Activated T-helper 2 cell treated with anti-CD3 and anti-CD28 coated beads, Interferon-gamma antibody, Interleukin-2, Interleukin-4, amounts not matched to agents 10 μg/mL and 5 μg/mL and 100 μg/mL, durations not matched to agents 14 hours and 24 hours and 36 hours (primary cell): ENCODE measurements around the gene CEP192. TPM values are rescaled to one million over a fixed set of nuclear protein-coding genes. Genes with fewer than 3 reads are reported as not detected.
"Not testable (repeated sequence)": the region's sequence is repeated elsewhere in the genome, so short reads cannot be mapped to it uniquely, and the experiment has no call there.

Experiments
- DNase-seq: peaks from one replicate; pipeline ENCODE4 v3.0.0; 2021; ENCODE audit warnings: low spot score
- H3K27ac Mint-ChIP-seq: one replicate; pipeline ENCODE4 v1.8.0; 2021; ENCODE audit warnings: mixed read lengths
- H3K27me3 Mint-ChIP-seq: one replicate; pipeline ENCODE4 v1.8.0; 2021; ENCODE audit warnings: low read depth, mixed read lengths
- H3K36me3 Mint-ChIP-seq: one replicate; pipeline ENCODE4 v1.8.0; 2021; ENCODE audit warnings: low read depth, mixed read lengths
- H3K4me1 Mint-ChIP-seq: one replicate; pipeline ENCODE4 v1.8.0; 2021; ENCODE audit warnings: low read depth, mixed read lengths
- H3K4me3 Mint-ChIP-seq: one replicate; pipeline ENCODE4 v1.8.0; 2021; ENCODE audit warnings: low read depth, mild to moderate bottlenecking, moderate library complexity, mixed read lengths
- H3K9me3 Mint-ChIP-seq: one replicate; pipeline ENCODE4 v1.8.0; 2021; ENCODE audit warnings: mixed read lengths
- intact Hi-C: fragments of 100-400 bp; cut with micrococcal nuclease; formaldehyde crosslinking; loops from one replicate; pipeline ENCODE4 v1.15.1; 2023
- total RNA-seq: library from RNA; stranded (reverse); gene quantifications from 2 replicates; pipeline ENCODE4 v1.2.3, GENCODE V29; 2022

CEP192 gene
- total RNA-seq, 1 donor from 2014 or later: 37.4 TPM

- Mint-ChIP-seq H3K9me3 (no peaks in the 10 kb centered on the region), H3K27ac (peak overlapping the region; percentile 54), H3K4me1 (peaks cover 10% of the 10 kb centered on the region), H3K4me3 (no peak overlapping the region), H3K27me3 (no peaks in the 10 kb centered on the region), H3K36me3 (peaks cover 76% of the 10 kb centered on the region)
- intact Hi-C loops: loop anchor here (5.0 kb wide), 1 partner anchor 59 kb away; the partner anchor contains the start of gene CEP192
- DNase-seq: no peak
These were observed 60.0 kb downstream of the CEP192 start for GRCh38 chr18:13051159-13051558.

- peaks cover 10% of the 10 kb centered on the region for H3K4me1 Mint-ChIP-seq
- no peaks in the 10 kb centered on the region for H3K9me3 Mint-ChIP-seq
- intact Hi-C loops: loop anchor here (5.0 kb wide), 1 partner anchor 60 kb away; the partner anchor contains the start of gene CEP192
- H3K4me3 Mint-ChIP-seq: no peak overlapping the region
- H3K27me3 Mint-ChIP-seq: no peaks in the 10 kb centered on the region
- peak overlapping the region; percentile 52 for H3K27ac Mint-ChIP-seq
- no peak for DNase-seq
- peaks cover 78% of the 10 kb centered on the region for H3K36me3 Mint-ChIP-seq
These were observed 60.8 kb downstream of the CEP192 start for GRCh38 chr18:13051950-13052349.

GRCh38 chr18:13054336-13054735 lies 63.2 kb downstream of the CEP192 start:
- H3K27ac Mint-ChIP-seq: no peak overlapping the region
- H3K27me3 Mint-ChIP-seq: no peaks in the 10 kb centered on the region
- peaks cover 11% of the 10 kb centered on the region for H3K4me1 Mint-ChIP-seq
- no peak for DNase-seq
- no peaks in the 10 kb centered on the region for H3K9me3 Mint-ChIP-seq
- H3K36me3 Mint-ChIP-seq: peaks cover 74% of the 10 kb centered on the region
- intact Hi-C loops: loop anchor here (5.0 kb wide), 1 partner anchor 62 kb away; the partner anchor contains the start of gene CEP192
- no peak overlapping the region for H3K4me3 Mint-ChIP-seq

GRCh38 chr18:13061630-13062189 lies 70.5 kb downstream of the CEP192 start:
- DNase-seq: no peak
- intact Hi-C loops: no loop called here
- Mint-ChIP-seq H3K27me3 (no peaks in the 10 kb centered on the region), H3K27ac (no peak overlapping the region), H3K9me3 (no peaks in the 10 kb centered on the region), H3K4me1 (peaks cover 8% of the 10 kb centered on the region), H3K36me3 (peaks cover 72% of the 10 kb centered on the region), H3K4me3 (no peak overlapping the region)

GRCh38 chr18:13067124-13067523 lies 76.0 kb downstream of the CEP192 start:
- H3K9me3 Mint-ChIP-seq: no peaks in the 10 kb centered on the region
- no peak overlapping the region for H3K4me3 Mint-ChIP-seq
- intact Hi-C loops: no loop called here
- peaks cover 77% of the 10 kb centered on the region for H3K36me3 Mint-ChIP-seq
- DNase-seq: no peak
- H3K27me3 Mint-ChIP-seq: no peaks in the 10 kb centered on the region
- peaks cover 10% of the 10 kb centered on the region for H3K4me1 Mint-ChIP-seq
- H3K27ac Mint-ChIP-seq: peak overlapping the region; percentile 42

GRCh38 chr18:13067966-13068365 lies 76.8 kb downstream of the CEP192 start:
- H3K9me3 Mint-ChIP-seq: no peaks in the 10 kb centered on the region
- intact Hi-C loops: no loop called here
- peaks cover 79% of the 10 kb centered on the region for H3K36me3 Mint-ChIP-seq
- H3K27me3 Mint-ChIP-seq: no peaks in the 10 kb centered on the region
- H3K27ac Mint-ChIP-seq: no peak overlapping the region
- peaks cover 10% of the 10 kb centered on the region for H3K4me1 Mint-ChIP-seq
- H3K4me3 Mint-ChIP-seq: no peak overlapping the region
- no peak for DNase-seq

DNA sequence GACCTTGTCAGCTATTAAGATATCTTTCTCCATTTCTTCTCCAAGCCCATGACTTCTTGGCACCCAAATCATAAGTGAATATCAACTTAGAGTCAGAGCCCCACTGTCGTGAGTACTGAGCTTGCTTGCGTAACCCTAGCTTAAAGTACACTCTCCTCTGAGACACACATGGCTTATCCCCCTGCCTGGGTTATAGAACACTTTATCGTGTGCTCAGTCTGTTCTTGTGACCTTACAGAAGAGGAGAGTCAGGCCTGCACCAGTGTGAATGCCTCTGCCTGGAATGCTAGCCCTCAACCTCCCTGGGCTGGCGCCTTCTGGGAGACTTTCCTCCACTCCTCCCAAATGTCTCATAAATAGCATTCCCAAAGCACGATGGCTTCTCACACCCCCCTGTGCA lies 79.3 kb downstream of the CEP192 start:
- intact Hi-C loops: no loop called here
- H3K9me3 Mint-ChIP-seq: no peaks in the 10 kb centered on the region
- no peak overlapping the region for H3K27ac Mint-ChIP-seq
- H3K4me3 Mint-ChIP-seq: no peak overlapping the region
- H3K36me3 Mint-ChIP-seq: peaks cover 83% of the 10 kb centered on the region
- no peak for DNase-seq
- no peaks in the 10 kb centered on the region for H3K27me3 Mint-ChIP-seq
- H3K4me1 Mint-ChIP-seq: peaks cover 8% of the 10 kb centered on the region

DNA sequence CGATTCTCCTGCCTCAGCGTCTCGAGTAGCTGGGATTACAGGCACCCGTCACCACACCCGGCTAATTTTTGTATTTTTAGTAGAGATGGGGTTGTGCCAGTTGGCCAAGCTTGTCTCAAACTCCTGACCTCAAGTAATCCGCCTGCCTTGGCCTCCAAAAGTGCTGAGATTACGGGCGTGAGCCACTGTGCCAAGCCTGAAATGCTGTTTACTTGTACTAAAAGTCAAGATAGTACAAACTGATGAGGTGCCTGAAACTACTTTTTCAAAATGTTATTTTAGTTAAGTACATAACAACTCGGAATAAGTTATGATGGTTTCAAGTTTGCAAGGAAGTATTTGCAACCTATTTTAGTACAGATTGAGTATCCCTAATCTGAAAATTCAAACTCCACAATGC lies 85.7 kb downstream of the CEP192 start:
- Mint-ChIP-seq H3K27ac (no peak overlapping the region), H3K9me3 (peaks cover 39% of the 10 kb centered on the region), H3K4me1 (peaks cover 1% of the 10 kb centered on the region), H3K27me3 (no peaks in the 10 kb centered on the region), H3K36me3 (peaks cover 97% of the 10 kb centered on the region), H3K4me3 (no peak overlapping the region)
- DNase-seq: no peak
- intact Hi-C loops: no loop called here

GRCh38 chr18:13077473-13077872 lies 86.3 kb downstream of the CEP192 start:
- Mint-ChIP-seq H3K27me3 (no peaks in the 10 kb centered on the region), H3K4me1 (peaks cover 1% of the 10 kb centered on the region), H3K9me3 (peaks cover 41% of the 10 kb centered on the region), H3K27ac (no peak overlapping the region), H3K4me3 (no peak overlapping the region), H3K36me3 (peaks cover 97% of the 10 kb centered on the region)
- DNase-seq: no peak
- intact Hi-C loops: no loop called here

DNA sequence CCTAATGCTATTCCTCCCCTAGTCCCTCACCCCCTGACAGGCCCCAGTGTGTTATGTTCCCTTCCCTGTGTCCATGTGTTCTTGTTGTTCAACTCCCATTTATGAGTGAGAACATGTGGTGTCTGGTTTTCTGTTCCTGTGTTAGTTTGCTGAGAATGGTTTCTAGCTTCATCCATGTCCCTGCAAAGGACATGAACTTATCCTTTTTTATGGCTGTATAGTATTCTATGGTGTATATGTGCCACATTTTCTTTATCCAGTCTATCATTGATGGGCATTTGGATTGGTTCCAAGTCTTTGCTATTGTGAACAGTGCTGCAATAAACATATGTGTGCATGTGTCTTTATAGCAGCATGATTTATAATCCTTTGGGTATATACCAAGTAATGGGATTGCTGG lies 86.9 kb downstream of the CEP192 start:
- H3K27me3 Mint-ChIP-seq, intact Hi-C loops, DNase-seq, H3K4me3 Mint-ChIP-seq, H3K4me1 Mint-ChIP-seq, H3K27ac Mint-ChIP-seq: not testable (repeated sequence)
- H3K36me3 Mint-ChIP-seq: peaks cover 97% of the 10 kb centered on the region
- H3K9me3 Mint-ChIP-seq: peaks cover 41% of the 10 kb centered on the region

DNA sequence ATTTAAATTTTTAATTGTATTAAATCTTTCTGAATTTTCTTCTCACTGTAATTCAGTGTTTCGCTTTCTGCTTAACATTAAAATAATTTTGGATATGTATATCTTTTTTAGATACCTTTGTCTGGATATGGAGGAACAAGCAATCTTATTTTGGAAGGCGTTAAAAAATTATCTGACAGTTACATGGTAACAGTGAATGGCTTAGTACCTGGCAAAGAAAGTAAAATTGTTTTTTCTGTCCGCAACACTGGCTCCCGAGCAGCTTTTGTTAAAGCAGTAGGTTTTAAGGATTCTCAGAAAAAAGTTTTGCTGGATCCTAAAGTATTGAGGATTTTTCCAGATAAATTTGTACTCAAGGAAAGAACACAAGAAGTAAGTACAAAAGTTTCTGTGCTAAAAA lies 95.7 kb downstream of the CEP192 start:
- peaks cover 2% of the 10 kb centered on the region for H3K9me3 Mint-ChIP-seq

DNA sequence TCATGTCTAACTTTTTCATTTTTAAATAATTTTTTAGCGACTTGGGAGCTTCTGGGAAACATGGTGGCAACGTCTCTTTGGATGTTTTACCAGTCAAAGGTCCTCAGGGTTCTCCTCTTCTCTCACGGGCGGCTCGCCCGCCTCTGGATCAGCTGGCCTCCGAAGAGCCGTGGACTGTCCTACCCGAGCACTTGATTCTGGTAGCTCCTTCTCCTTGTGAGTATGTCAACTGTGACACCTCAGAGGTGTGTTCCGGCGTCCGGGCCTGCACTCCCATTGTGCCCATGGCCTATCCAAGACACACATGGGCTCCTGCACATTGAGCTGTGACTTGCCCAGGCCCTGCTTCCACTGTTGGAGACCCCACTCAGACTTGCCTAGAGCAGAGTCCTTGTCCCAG lies 104.3 kb downstream of the CEP192 start:
- Mint-ChIP-seq H3K27ac (no peak overlapping the region), H3K9me3 (no peaks in the 10 kb centered on the region), H3K4me3 (no peak overlapping the region), H3K27me3 (no peaks in the 10 kb centered on the region), H3K36me3 (peaks cover 80% of the 10 kb centered on the region), H3K4me1 (no peaks in the 10 kb centered on the region)
- no peak for DNase-seq
- intact Hi-C loops: no loop called here

More for the DNA sequence above, 95.7 kb downstream of the CEP192 start:
- no peak for DNase-seq
- intact Hi-C loops: no loop called here
- H3K27me3 Mint-ChIP-seq: no peaks in the 10 kb centered on the region
- H3K4me1 Mint-ChIP-seq: no peaks in the 10 kb centered on the region
- H3K27ac Mint-ChIP-seq: no peak overlapping the region
- no peak overlapping the region for H3K4me3 Mint-ChIP-seq
- H3K36me3 Mint-ChIP-seq: peaks cover 68% of the 10 kb centered on the region

- Mint-ChIP-seq H3K27me3 (no peaks in the 10 kb centered on the region), H3K4me3 (no peak overlapping the region), H3K27ac (no peak overlapping the region), H3K9me3 (no peaks in the 10 kb centered on the region), H3K4me1 (no peaks in the 10 kb centered on the region), H3K36me3 (peaks cover 80% of the 10 kb centered on the region)
- intact Hi-C loops: no loop called here
- DNase-seq: no peak
These were observed 105.1 kb downstream of the CEP192 start for GRCh38 chr18:13096232-13096631.

- Mint-ChIP-seq H3K4me1 (no peaks in the 10 kb centered on the region), H3K36me3 (peaks cover 83% of the 10 kb centered on the region), H3K27me3 (no peaks in the 10 kb centered on the region), H3K9me3 (no peaks in the 10 kb centered on the region), H3K27ac (no peak overlapping the region), H3K4me3 (no peak overlapping the region)
- intact Hi-C loops: no loop called here
- DNase-seq: no peak
These were observed 105.6 kb downstream of the CEP192 start for GRCh38 chr18:13096719-13097118.
